HG03280 (cell line): Measurements from ENCODE around the gene TMC7.
"Not testable (repeated sequence)": the region's sequence is repeated elsewhere in the genome, so short reads cannot be mapped to it uniquely, and the experiment has no call there.

Experiments used
- ATAC-seq: cut with Tn5 transposase; IDR thresholded peaks from one replicate; pipeline ENCODE4 v1.9.1; 2021; ENCODE audit warnings: mild to moderate bottlenecking, moderate library complexity; ENCODE audit not compliant: unreplicated experiment

TMC7 gene

GRCh38 chr16:18975109-18975508 is 8.6 kb upstream of the TMC7 start:
- no peak for ATAC-seq

GRCh38 chr16:18979936-18980335 is 3.8 kb upstream of the TMC7 start:
- ATAC-seq, result no peak

GRCh38 chr16:18984435-18985005 is 786 bp downstream of the TMC7 start:
- ATAC-seq, result no peak

GRCh38 chr16:18985256-18985655 is 1.5 kb downstream of the TMC7 start:
- ATAC-seq, result not testable (repeated sequence)

- not testable (repeated sequence) for ATAC-seq
Measured at GRCh38 chr16:18991731-18992130, 8.0 kb downstream of the TMC7 start.

- ATAC-seq, result not testable (repeated sequence)
Measured at GRCh38 chr16:18993531-18993930, 9.8 kb downstream of the TMC7 start.

GRCh38 chr16:18994181-18994580 is 10.4 kb downstream of the TMC7 start:
- not testable (repeated sequence) for ATAC-seq

- ATAC-seq, result not testable (repeated sequence)
Measured at GRCh38 chr16:18995406-18995805, 11.7 kb downstream of the TMC7 start.

- ATAC-seq, result not testable (repeated sequence)
Measured at GRCh38 chr16:18996536-18996935, 12.8 kb downstream of the TMC7 start.

- not testable (repeated sequence) for ATAC-seq
Measured at GRCh38 chr16:18997001-18997400, 13.3 kb downstream of the TMC7 start.

- no peak for ATAC-seq
Measured at GRCh38 chr16:18999045-18999393, 15.3 kb downstream of the TMC7 start.

- no peak for ATAC-seq
Measured at GRCh38 chr16:19001788-19002187, 18.1 kb downstream of the TMC7 start.

GRCh38 chr16:19003935-19004334 is 20.2 kb downstream of the TMC7 start:
- no peak for ATAC-seq

GRCh38 chr16:19005561-19006445 is 22.1 kb downstream of the TMC7 start:
- ATAC-seq, result no peak

GRCh38 chr16:19006446-19007315 is 22.9 kb downstream of the TMC7 start:
- ATAC-seq, result no peak

GRCh38 chr16:19008245-19009169 is 24.8 kb downstream of the TMC7 start:
- no peak for ATAC-seq

GRCh38 chr16:19011169-19011731 is 27.5 kb downstream of the TMC7 start:
- no peak for ATAC-seq

- ATAC-seq, result no peak
Measured at GRCh38 chr16:19014461-19014860, 30.7 kb downstream of the TMC7 start.

GRCh38 chr16:19017179-19017578 is 33.4 kb downstream of the TMC7 start:
- no peak for ATAC-seq

- ATAC-seq, result no peak
Measured at GRCh38 chr16:19020689-19021088, 37.0 kb downstream of the TMC7 start.
